Thoracic aorta endothelial cell (primary cell): ENCODE results near the gene SDCBP2. TPM values are rescaled to one million over a fixed set of nuclear protein-coding genes. Genes with fewer than 3 reads are reported as not detected.

Experiments used
- total RNA-seq: library from RNA; depleted of rRNA; stranded (reverse); fragments of >200 nt; gene quantifications from 2 replicates; pipeline ENCODE4 v1.2.3, GENCODE V29; 2012

SDCBP2 gene, protein sequence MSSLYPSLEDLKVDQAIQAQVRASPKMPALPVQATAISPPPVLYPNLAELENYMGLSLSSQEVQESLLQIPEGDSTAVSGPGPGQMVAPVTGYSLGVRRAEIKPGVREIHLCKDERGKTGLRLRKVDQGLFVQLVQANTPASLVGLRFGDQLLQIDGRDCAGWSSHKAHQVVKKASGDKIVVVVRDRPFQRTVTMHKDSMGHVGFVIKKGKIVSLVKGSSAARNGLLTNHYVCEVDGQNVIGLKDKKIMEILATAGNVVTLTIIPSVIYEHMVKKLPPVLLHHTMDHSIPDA
- 4.0 and 4.1 TPM in 2 replicates for total RNA-seq

DNA sequence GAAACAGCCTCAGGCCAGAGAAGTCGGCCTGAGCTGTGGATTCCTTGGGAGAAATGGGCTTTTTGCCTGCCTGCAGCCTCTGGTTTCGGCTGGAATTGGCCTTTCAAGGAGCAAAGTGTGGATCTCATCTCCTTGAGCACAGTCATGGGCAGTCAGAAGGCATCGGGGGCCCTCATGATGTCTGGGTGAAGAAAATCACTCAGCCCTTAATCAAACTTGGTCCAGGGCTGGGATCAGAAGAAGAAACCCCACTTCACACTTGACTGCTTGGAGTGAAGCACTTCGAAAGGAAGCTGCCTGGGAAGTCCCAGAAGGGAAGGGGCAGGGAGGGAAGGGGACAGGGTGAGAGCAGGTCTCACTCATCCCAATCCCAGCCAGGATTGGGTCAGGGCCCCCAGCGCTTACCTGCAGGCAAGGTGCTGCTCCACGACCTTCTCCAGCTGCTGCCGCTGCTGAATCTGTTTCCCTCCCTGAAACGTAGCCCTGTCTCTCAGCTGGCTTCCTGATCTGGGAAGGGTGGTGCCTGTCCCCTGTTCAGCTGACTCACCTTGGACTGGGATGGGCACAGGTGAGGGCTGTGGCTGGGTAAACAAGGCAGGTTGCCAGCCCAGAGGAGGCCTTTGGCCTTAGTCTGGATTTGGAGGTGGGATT lies at the start of gene SDCBP2:
TSS of gene SDCBP2 (minus strand) at position 460 of the 651 bp plus-strand sequence. CDS start 8,723 bp downstream, outside the sequence.

GRCh38 chr20:1266167-1266973 lies 62.6 kb downstream of the SDCBP2 start, which contains the start of gene SNPH:
Gene SNPH, plus strand, starts transcription at chr20:1266294. Its CDS starts 29,946 bp downstream, at chr20:1296240.

Other genes starting within 250 kb of the SDCBP2 start
- 103 and 160 TPM in 2 replicates for gene PSMF1, start 210.5 kb downstream of the SDCBP2 start, total RNA-seq
- 0.13 and 0.79 TPM in 2 replicates for gene TMEM74B, start 144.2 kb downstream of the SDCBP2 start, total RNA-seq
- gene C20orf202, start 125.7 kb downstream of the SDCBP2 start, total RNA-seq, result not detected in 2 replicates
- gene RAD21L1, start 103.1 kb downstream of the SDCBP2 start, total RNA-seq, result 0.07 and 0.53 TPM in 2 replicates
- gene SNPH, start 62.8 kb downstream of the SDCBP2 start, total RNA-seq, result 4.8 and 6.9 TPM in 2 replicates
- gene FKBP1A, start 63.9 kb upstream of the SDCBP2 start, total RNA-seq, result 412 and 489 TPM in 2 replicates
- 41.9 and 50.4 TPM in 2 replicates for gene NSFL1C, start 137.7 kb upstream of the SDCBP2 start, total RNA-seq
- 0.79 and 1.3 TPM in 2 replicates for gene SIRPB2, start 162.3 kb upstream of the SDCBP2 start, total RNA-seq
- not detected in 2 replicates for gene SIRPD, start 228.6 kb upstream of the SDCBP2 start, total RNA-seq